HG02973 (cell line): ENCODE measurements around the gene RAB38.

Experiments used
- ATAC-seq: cut with Tn5 transposase; IDR thresholded peaks from one replicate; pipeline ENCODE4 v1.9.1; 2021; ENCODE audit warnings: moderate library complexity; ENCODE audit not compliant: unreplicated experiment

The RAB38 gene

DNA sequence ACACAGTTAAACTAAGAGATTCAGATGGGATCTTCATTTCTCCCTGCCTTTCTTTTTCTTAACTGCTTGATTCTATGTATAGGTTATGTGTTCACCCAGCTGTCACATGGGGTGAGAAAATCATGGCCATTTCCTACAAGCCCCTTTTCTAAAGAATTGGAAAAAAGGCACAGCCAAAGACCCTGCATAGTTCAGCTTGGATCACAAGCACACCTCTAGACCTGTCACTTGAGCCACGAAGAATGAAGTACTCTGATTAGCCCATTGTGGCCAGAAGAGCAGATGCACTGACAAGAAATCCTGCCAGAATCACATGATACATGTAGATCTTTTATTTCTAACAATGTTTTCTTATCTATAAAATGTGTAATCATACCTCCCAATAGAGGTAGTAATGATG lies 69.7 kb downstream of the RAB38 start:
- no peak for ATAC-seq

DNA sequence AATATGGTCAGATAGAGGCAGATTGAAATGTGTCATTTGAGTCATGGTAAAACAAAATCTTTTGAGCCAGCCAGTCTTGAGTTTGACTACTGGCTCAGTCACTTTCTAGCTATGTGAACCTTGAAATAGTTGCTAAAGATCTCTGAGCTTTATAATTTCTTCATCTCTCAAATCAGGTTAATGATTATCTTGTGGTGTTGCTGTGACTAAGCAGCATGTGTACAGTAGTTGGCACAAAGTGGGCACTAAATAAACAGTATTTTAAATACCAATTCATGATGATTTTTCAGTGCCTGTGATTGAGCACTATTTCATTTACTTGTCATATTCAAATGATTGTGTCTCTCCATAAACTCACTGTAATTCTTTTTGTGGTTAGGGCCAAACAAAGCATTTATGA lies 70.8 kb downstream of the RAB38 start:
- ATAC-seq = no peak

DNA sequence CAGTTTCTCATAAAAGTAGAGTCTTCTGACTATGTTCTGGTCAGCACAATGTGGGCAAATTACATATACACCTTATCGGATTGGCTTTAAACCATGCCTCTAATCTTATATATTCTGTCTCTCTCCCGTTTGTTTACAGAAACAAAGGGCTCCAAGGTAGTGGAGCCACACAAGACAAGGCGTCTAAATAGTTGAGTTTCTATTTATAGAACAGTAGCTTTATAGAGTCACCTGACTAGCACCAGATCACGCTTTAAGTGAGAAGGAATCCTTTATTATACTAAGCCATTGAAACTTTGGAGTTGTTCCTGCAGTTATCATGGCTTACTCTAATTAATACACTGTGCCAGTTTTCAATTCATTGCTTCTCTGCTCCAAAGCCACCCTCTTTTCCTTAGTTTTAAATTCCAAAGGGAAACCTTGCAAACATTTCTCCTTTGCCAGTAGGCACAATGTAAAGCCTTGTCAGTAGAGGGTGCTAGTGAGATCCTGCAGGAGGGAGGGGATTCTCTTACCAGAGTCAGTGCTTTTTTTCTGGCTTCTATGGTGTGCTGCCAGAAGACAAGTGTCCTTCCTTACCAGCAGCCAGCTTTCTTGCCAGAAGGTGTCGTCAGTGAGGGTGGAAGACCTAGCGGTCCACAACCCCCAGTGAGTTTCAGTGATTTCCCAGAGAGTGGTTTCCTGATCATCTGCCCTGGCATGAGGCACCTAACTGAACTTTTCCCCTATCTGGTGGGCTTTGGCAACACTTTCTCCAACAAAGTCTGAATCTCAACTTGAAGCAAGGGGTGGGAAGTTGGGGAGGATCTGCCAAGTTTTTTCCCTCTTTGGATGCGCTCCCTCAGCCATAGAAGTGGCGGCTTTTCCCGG lies 71.7 kb downstream of the RAB38 start:
- peak; percentile 87 for ATAC-seq

DNA sequence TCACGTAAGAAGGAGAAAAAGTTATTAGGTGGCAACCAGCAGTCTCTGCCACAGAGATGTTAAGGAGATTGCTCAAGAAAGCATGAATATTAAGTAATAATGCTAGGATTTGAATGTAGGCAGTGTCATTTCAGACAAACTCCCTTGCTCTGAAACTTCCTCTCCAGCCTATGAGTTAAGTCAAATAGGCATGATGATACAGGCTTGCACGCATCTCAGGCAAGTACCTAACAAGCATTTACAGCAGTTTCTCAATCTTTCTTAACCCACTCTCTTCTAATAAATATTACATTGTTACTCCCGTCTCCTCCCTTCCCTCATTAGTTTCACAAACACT lies 72.7 kb downstream of the RAB38 start:
- ATAC-seq = no peak

DNA sequence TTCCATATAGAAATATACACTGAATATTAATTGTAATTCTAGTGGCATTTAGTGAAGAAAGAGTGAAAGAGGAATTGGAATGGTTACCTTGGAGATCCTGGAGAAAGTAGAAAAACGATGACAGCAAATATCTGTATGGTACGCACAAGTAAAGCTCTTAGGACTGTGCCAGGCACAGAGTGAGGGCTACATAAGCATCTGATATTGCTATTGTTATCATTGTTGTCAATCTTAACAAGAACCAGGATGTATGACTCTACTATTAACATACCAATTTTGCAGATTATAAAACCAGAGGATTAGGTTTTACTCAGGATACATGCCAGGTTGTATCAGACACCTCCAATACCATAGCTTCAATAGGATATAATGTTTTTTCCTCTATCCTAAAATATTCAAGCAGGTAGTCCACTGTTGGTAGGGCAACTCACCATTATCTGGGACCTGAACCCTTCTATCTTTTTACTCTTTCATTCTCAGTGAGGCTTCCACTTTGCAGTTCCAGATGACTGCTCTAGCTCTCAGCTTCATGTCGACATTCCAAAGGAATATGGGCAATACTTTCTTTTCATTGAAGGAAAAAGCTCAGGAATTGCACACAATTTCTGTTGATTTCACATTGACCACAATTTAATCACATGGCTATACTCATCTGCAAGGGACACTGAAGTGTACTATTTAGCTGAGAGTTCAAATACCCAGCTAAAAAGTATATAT lies 73.2 kb downstream of the RAB38 start:
- ATAC-seq = no peak

DNA sequence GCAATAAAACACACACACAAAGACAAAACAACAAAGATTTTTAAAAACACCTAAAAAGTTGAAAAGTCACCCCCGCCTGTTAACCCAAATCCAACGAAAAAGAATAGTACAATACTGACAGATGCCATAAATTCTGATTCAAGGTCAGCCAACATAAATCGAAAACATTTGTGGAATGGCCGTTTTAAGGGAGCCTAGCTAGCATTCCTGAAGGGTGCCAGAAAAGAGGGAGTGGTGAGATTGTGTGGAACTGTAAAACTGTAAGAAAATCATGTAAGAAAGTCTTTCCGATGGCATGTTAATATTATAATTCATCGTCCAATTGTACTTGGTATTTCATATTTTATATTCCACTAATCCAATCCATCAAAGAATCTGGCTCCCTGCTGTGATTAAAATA lies 75.1 kb downstream of the RAB38 start:
- no peak for ATAC-seq

DNA sequence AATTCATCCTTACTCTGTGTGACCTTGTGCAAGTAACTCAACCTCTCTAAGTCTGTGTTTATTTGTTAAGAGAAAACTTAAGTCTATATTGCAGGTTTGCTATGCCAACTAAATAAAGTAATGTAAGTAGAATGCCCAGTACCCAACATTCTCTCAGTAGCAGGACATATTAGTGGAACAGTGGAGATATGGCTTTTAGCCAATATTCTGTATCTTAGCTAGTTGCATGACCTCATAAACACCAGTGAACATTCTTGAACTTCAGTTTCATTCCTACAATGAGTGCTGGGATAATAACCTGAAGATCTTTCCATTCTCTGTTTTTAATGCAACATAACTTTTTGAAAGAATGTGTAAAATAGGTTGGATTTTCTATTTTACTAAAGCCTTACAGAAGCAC lies 77.0 kb downstream of the RAB38 start:
- no peak for ATAC-seq

DNA sequence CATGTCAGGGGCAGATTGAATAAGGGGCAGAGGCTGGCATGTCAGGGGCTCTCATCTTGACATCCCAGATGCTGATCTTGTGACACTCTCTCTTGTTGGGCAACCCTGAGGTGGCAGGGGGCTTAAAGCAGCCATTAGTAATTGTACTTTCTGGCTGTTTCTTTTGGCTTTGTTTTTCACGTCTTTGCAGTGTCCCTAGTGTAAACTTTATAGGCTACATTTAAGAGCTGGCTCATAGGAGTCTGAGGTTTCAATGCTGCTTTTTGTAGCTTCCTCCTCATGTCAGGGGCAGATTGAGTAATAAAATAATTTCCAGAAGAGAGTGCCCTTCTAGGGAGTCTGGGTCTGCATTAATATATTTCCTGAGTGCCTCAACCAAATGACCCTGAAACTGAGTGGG lies 86.1 kb downstream of the RAB38 start:
- ATAC-seq = no peak

DNA sequence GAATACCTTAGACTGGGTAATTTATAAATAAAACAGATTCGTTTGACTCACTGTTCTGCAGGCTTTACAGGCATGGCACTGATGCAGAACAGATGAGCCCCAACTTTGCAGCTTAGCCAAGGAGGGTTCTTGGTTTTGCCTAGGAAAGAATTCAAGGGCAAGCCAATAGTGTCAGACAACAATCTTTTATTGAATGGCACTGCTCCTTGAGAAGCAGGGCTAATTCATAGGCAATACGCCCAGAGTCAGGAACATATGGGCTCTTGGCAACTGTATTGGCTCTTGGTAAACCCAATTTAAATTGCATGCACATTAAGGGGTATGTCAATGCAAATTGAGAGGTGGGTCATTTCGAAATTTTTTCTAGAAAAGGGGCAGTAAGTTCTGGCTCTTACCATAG lies 87.9 kb downstream of the RAB38 start:
- ATAC-seq = no peak

DNA sequence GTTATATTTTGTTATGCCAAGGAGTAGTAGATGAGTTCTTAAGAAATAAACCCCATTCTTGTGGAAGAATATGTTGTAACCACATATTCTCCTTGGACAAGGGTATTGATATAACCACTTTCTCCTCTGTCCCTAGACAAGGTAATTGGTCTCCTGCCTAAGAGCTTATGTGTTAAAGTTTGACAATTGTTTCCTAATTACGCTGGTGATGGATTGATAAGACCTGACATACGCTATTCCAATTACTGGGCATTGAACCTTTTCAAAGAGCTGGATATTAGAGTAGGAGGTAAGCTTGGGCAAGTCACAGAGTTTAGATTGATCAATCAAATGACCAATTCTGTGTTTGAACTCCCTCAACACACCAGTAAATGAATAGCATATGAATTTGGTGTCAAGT lies 88.9 kb downstream of the RAB38 start:
- no peak for ATAC-seq

DNA sequence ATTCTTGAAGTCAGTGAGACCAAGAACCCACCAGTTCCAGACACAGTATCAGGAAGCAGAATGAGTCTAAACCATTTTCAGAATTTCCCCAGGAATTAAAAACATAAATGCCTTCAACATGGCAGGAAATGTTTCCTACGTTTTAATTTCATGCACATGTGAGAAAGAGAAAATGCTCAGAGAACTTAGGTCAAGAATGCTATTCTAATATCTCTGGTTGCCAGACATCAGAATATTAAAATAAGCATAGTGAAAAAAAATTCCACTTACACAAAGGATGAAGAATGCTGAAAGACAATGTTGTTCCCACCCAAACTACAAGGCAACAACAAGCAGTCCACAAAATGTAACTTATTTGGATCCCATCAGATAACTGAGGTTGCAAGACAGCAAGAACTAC lies 104.8 kb downstream of the RAB38 start:
- no peak for ATAC-seq

DNA sequence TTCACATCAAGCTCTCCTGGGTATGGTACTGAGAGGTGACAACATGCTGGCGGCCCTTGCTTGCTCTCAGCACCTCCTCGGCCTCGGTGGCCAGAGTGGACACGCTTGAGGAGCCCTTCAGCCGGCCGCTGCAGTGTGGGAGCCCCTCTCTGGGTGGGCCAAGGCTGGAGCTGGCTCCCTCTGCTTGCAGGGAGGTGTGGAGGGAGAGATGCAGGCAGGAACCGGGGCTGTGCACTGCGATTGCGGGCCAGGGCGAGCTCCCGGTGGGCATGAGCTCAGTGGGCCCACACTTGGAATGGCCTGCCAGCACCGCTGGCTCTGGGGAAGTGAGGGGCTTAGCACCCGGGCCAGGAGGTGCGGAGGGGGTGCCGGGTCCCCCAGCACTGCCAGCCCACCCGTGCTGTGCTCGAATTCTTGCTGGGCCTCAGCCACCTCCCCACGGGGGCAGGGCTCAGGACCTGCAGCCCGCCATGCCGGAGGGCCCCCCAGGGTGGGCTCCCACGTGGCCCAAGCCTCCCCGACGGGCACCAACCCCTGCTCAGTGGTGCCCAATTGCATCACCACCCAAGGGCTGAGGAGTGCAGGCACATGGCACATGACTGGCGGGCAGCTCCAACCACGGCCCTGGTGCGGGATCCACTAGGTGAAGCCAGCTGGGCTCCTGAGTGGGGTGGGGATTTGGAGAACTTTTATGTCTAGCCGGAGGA lies 106.2 kb downstream of the RAB38 start:
- ATAC-seq = no peak

DNA sequence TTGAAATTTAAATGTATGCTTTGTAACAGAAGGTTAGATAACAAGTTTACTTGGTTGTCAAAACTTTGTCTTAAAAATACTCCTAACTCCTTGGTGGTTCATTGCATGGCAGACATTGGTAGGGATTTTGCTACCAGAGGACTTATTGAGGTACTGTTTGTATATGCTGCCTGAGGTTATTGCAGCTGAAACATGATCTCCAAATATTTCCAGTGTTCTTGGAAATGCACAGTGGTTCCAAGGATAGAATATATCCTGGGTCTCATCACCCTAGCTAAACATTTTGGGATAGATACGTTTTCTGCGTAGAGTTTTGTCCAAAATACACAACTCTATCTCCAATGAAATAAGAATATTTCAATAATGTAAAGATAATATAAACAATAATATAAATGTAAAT lies 109.2 kb downstream of the RAB38 start:
- no peak for ATAC-seq

DNA sequence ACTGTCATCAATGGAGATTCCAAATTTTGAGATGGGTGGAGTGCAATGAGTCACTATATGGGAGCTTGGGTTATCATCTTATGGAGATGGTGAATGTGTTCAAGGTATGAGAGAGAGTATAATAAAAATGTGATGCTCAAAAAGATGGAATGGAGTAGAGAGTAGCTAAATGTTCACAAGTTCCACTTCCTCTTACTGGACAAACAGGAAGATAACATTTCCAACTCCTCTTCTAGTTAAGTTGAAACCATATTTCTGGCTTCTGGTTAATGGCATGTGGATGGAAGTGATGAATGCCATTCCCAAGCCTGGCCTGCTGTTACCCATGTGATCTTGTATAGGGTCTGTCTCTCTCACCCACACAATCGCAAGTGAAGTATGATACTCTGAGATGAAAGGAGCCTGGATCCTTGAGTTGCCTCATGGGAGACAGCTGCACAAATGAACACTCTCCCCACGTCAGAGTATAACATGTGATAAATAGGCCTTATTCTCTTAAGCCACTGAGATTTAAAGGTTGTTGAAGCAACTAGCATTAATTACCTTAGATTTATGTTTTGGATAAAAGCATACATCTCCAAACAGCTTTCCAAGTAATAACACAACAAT lies 111.0 kb downstream of the RAB38 start:
- ATAC-seq = no peak
